Non-pigmented ciliary epithelial cell (primary cell): ENCODE results near the gene HHIPL1.
"Not testable (repeated sequence)": the region's sequence is repeated elsewhere in the genome, so short reads cannot be mapped to it uniquely, and the experiment has no call there.

Experiments used
- DNase-seq: peaks from one replicate; pipeline ENCODE4 v3.0.0-alpha.2; 2010; ENCODE audit warnings: low read depth

The HHIPL1 gene

GRCh38 chr14:99660794-99661193, 15.9 kb downstream of the HHIPL1 start:
- no peak for DNase-seq

GRCh38 chr14:99661206-99661605, 16.3 kb downstream of the HHIPL1 start:
- DNase-seq, result not testable (repeated sequence)

- DNase-seq, result no peak
Measured at GRCh38 chr14:99662846-99663245, 17.9 kb downstream of the HHIPL1 start.

- DNase-seq, result no peak
Measured at GRCh38 chr14:99663386-99664057, 18.6 kb downstream of the HHIPL1 start.

- DNase-seq, result no peak
Measured at GRCh38 chr14:99664058-99664936, 19.4 kb downstream of the HHIPL1 start.

GRCh38 chr14:99664937-99665273, 20.0 kb downstream of the HHIPL1 start:
- no peak for DNase-seq

GRCh38 chr14:99666533-99666932, 21.6 kb downstream of the HHIPL1 start:
- DNase-seq, result no peak

GRCh38 chr14:99667045-99667444, 22.1 kb downstream of the HHIPL1 start:
- no peak for DNase-seq

- DNase-seq, result no peak
Measured at GRCh38 chr14:99667821-99668220, 22.9 kb downstream of the HHIPL1 start.

GRCh38 chr14:99668307-99669295, 23.7 kb downstream of the HHIPL1 start:
- no peak for DNase-seq

GRCh38 chr14:99670361-99671234, 25.7 kb downstream of the HHIPL1 start:
- no peak for DNase-seq

- DNase-seq, result no peak
Measured at GRCh38 chr14:99671235-99672224, 26.6 kb downstream of the HHIPL1 start.

- no peak for DNase-seq
Measured at GRCh38 chr14:99672506-99673304, 27.8 kb downstream of the HHIPL1 start.

GRCh38 chr14:99673305-99674063, 28.6 kb downstream of the HHIPL1 start:
- DNase-seq, result no peak

GRCh38 chr14:99674064-99674650, 29.2 kb downstream of the HHIPL1 start:
- DNase-seq, result no peak

- no peak for DNase-seq
Measured at GRCh38 chr14:99674776-99675381, 29.9 kb downstream of the HHIPL1 start.

- DNase-seq, result no peak
Measured at GRCh38 chr14:99675382-99675835, 30.5 kb downstream of the HHIPL1 start.
